VCaP (cell line): ENCODE results near the gene KLHL2.

Source experiments
- H3K27ac ChIP-seq: fragments of 450-650 bp; 2 replicates; pipeline ENCODE4 v1.5.1; 2017
- TF ChIP-seq, protein P1 (sequence below): fragments of 450-650 bp; conservative IDR thresholded peaks from 2 replicates; pipeline ENCODE4 v1.5.1; 2017; ENCODE audit warnings: mild to moderate bottlenecking, moderate library complexity

KLHL2 gene

DNA sequence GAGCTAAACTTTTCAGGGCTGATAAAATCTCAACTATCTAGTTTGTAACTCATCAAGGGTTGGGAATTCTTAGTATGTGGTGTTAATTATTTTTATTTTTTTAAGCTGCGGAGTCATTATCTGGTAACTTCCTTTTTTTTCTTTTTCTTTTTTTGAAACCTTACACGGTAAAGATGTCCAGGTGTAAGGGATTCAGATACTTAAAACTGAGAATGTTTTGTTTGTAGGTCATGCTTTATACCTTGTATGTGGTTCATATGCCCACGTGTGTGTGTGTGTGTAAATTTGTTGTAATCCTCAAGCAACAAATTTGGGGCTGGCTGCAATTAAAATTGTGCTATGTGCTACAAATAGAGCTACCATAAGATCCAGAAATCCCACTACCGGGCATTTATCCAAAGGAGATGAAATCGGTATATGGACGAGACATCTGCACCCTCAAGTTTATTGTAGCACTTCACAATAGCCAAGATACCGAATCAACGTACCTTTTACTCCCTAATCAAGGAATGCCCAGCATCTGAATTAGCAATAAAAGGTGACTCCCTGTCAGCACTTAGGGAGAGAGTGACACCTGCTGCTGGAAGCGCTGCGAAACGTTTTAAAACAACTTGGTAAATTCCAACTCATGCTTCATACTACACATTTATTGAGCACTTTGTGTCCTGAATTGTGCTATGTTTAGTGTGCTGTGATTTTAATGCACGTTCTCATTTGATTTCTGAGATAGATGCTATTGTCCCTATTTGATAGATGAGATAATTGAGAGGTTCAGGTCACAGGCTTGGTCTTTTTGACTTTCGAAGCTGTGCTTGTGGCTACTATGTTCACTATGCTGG, 136.2 kb downstream of the KLHL2 start:
- TF ChIP-seq, protein P1, sequence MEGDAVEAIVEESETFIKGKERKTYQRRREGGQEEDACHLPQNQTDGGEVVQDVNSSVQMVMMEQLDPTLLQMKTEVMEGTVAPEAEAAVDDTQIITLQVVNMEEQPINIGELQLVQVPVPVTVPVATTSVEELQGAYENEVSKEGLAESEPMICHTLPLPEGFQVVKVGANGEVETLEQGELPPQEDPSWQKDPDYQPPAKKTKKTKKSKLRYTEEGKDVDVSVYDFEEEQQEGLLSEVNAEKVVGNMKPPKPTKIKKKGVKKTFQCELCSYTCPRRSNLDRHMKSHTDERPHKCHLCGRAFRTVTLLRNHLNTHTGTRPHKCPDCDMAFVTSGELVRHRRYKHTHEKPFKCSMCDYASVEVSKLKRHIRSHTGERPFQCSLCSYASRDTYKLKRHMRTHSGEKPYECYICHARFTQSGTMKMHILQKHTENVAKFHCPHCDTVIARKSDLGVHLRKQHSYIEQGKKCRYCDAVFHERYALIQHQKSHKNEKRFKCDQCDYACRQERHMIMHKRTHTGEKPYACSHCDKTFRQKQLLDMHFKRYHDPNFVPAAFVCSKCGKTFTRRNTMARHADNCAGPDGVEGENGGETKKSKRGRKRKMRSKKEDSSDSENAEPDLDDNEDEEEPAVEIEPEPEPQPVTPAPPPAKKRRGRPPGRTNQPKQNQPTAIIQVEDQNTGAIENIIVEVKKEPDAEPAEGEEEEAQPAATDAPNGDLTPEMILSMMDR, result peak; percentile 63
- H3K27ac ChIP-seq, result no peak overlapping the region

GRCh38 chr4:165345666-165346417, 138.5 kb downstream of the KLHL2 start:
- H3K27ac ChIP-seq, result no peak overlapping the region
- TF ChIP-seq, protein P1, result no peak

- peak overlapping the region; percentile 46 for H3K27ac ChIP-seq
- TF ChIP-seq, protein P1, result no peak
Measured at GRCh38 chr4:165347647-165348569, 140.5 kb downstream of the KLHL2 start.

- TF ChIP-seq, protein P1, result no peak
- no peak overlapping the region for H3K27ac ChIP-seq
Measured at GRCh38 chr4:165351359-165352130, 144.2 kb downstream of the KLHL2 start.

DNA sequence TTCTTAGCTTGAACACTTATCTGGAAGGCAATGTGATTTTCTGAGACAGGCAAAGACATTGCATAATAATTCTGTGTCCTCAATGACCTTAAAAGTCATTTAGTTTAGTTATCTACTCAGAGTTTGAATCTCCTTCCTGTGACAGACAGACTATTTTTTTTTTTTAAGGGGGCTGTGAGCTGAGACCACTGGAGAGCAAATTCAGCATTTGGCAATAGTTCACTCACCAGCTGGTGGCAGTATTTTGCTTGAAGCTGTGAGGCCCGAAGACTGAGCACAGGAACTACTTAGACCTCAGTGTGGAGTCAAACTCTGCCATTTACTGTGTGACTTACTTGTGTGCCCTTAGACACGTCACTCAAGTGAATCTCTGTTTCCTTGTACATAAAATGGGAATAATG, 148.5 kb downstream of the KLHL2 start:
- TF ChIP-seq, protein P1, result peak; percentile 80

GRCh38 chr4:165359506-165359905, 152.1 kb downstream of the KLHL2 start:
- TF ChIP-seq, protein P1, result no peak
- no peak overlapping the region for H3K27ac ChIP-seq

More for the DNA sequence above, 148.5 kb downstream of the KLHL2 start:
- no peak overlapping the region for H3K27ac ChIP-seq
